HG03460 (cell line): ENCODE measurements around the gene DAGLA.

ENCODE experiments used
- ATAC-seq: cut with Tn5 transposase; IDR thresholded peaks from one replicate; pipeline ENCODE4 v1.9.1; 2021; ENCODE audit not compliant: unreplicated experiment

Gene DAGLA

DNA sequence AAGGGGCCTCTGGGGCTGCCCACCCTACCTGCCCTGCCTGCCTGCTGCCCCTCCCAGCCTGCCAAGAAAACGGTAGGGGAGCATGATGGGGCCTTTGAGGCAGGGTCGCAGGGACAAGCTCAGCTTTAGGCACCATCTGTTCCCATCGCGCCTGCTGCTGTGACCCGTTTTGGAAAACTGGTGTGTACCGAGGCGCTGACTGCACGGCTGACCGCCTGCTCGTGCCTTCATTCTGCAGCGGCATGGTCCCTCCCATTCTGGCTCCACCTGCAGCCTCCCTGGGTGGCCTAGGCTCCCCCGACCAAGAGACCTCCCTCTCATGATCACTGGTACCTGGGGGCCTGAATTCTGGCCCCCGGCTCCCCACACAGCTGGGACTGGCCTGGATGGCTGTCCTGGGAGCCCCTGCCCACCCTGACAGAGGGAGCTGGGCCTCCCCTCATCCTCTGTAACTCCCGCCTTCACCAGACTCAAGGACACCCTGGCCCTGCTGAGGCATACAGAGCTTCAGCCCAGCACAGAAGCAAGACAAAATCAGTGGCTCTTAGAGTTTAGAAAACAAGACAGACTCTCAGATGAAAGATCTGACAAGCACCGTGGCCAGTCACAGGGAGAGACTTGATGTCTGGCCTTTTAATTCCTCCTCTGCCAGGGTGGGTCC, 65.7 kb downstream of the DAGLA start:
- ATAC-seq: no peak

DNA sequence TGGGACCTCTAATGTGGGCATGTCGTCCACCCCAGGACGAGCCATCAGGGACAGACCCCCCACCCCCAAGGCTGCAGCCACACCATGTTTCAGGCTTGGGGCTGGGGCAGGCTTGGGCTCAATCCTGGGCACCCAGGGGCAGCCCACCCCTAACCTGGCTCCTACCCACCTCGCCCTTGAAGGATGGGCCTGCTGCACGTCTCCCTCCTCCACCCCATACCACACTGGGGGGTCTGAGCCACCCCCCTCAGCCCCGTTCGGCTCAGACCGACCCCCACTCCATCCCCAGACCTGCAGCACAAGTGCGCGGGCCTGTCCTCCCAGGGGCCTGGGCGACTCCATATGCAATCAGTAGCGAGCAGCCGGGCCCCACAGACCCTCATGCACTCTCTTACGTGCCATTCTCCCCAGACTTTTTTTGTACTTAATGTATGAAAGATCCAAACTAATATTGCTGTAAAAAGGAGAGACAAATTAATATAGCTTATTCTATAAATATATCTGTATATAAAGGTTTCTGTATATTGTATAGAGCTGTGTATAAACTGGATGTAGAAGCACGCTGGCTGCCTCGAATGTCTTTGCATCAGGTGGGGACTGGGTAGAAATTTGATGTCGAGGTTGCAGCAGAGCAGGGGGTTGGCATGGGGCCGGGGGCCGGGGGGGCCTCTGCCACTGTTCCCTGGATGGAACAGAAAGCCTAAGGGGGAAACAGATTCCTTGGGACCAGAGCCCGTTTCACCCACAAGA, 66.4 kb downstream of the DAGLA start:
- no peak for ATAC-seq

DNA sequence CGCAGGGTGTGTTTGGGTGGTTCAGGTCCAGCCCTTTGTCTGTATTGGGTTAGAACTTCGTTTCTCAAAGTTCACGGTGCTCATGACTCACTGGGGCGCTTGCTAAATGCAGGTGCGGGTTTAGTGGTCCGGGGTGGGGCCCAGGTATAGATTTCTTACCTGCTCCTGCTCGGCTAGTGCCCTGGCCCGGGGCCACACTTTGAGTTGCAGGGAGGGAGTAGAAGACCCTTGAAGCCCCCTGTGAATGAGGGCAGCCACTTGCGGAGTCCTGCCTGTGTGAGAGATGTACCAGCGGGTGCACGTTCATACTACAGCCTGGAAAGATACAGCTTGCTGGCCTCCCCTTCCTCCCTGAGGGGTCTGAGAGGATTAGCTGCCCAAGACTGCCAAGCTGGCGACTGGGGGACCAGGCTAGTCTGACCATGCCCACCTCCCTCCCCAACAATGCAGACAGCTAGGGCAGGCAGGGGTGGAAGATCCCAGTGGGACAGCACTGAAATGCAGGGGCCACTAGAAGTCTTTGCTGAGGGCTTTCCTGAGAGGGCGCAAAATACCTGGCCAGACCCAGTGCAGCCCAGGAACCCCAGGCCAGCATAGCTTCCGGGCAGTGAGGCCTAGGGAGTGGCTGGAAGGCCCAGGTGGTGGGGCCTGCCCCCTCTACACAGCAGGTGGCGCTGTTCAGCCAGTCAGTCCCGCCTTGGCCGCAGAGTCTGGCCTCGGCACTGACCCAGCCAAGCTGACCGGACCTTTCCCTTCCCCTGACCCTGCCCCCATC, 67.2 kb downstream of the DAGLA start:
- no peak for ATAC-seq

DNA sequence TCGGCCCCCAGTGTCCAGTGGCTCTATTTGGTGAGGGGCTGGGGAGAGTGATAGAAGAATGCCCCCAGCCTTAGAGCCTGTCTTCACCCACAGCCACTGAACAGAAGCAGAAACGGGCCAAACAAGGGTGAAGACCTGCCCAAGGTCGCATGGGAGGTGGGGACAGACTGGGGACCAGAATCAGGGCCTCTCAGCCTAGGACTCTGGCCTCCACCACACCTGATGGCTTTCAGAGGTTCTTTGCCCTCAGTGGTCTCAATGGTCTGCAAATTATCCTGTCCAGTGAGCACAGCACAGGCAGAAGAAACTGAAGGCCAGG, 67.7 kb downstream of the DAGLA start:
- ATAC-seq: no peak

DNA sequence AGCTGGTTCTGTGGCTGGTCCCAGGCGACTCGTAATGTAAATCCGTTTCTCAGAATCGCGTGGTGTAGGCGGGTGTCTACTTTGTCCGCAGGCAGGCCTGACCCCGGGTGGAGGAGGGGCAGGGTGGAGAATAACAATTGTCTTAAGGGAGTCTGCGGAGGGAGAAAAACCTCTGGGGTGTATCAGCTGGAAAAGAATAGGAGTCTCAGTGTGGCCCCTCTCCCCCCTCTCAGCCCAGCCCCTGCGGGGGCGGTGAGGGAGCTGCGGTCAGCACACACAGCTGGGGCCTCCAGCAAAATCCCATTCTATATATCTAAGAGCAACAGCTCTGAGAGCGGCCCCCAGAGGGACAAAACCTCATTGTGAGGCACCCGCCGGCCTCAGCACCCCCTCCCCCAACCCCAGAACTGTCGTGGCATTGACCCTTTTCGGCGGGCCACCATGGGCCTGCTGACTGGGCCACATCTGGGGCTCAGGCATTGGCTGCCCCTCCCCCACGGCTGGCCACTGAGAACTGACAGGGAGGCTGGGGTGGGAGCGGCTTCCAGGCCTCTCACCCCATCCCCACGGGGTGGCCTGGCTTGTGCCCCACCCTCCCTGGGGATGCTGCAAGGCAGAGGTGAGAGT, 69.5 kb downstream of the DAGLA start:
- no peak for ATAC-seq

DNA sequence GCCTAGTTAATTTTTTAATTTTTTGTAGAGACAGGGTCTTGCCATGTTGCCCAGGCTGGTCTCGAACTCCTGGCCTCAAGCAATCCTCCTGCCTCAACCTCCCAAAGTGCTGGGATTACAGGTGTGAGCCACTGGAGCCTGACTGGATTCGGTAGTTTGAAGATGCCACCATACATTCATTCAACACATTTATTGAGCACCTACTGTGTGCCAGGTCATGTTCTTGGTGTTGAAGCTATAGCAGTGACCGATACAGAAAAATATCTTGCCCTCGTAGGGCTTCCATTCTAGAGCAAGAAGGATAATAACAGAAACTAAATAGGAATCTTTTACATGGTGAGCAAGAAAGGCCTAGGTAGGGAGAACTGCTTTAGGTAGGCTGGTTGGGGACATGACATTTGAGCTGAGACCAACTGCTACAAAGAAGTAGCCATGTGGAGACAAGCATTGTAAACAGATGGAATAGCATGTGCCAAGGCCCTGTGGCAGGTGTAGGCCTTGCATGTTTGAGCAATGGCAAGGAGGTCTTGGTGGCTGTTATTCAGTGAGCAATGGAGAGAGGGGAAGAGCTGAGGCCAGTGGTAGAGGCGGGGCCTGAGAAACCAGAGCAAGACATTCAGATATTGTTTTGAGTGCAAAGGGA, 70.6 kb downstream of the DAGLA start:
- no peak for ATAC-seq

DNA sequence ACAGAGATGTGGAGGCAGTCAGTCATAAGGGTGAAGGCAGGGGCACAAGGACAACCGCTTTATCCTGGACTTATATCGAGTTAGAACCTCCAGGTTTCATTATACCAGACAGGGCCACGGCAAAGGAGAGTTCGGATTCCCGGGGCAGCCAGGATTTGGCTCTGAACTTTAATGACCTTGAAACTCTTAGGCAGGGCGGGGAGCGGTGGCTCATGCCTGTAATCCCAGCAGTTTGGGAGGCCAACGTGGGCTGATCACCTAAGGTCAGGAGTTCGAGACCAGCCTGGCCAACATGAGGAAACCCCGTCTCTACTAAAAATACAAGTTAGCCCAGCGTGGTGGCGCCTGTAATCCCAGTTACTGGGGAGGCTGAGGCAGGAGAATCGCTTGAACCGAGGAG, 71.2 kb downstream of the DAGLA start:
- ATAC-seq: no peak

DNA sequence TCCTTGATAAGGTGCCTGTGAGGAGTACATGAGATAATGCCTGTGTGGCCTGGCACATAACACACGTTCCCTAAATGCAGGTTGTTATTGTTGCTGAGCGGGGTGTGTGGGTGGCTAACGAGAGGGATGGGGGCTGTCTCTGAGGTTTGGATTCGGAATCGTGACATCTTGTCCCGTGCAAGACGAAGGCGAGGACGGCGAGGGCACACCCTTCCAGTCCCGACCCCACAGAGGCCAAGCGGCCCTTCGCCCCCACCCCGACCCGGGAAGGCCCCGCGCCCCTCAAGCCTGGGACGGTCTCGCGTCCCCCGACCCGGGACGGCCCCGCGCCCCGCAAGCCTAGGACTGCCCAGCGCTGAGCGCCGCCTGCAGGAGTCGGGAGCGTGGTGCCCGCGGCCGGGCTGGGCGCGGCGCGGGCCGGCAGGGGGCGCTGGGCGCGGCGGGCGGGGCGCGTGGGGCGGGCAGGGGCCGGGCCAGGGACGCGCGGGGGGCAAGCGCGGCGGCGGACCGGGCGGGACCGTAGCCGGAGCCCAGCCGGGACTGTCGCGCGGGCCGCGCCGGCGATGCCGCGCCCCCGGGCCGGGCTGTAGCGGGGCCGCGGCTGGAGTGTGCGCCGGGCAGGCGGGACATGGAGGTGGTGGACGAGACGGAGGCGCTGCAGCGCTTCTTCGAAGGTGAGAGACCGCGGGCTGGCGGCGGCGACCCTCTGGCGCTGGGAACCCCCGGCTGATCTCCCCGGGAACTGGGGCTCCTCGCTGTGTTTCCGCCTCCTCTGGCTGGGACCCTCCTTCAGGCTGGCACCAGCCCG, 72.1 kb downstream of the DAGLA start, which contains the start of gene MYRF:
TSS of gene MYRF (plus strand) at position 520 of the 808 bp plus-strand sequence. CDS start at position 629, 109 bp downstream.
- ATAC-seq: no peak

DNA sequence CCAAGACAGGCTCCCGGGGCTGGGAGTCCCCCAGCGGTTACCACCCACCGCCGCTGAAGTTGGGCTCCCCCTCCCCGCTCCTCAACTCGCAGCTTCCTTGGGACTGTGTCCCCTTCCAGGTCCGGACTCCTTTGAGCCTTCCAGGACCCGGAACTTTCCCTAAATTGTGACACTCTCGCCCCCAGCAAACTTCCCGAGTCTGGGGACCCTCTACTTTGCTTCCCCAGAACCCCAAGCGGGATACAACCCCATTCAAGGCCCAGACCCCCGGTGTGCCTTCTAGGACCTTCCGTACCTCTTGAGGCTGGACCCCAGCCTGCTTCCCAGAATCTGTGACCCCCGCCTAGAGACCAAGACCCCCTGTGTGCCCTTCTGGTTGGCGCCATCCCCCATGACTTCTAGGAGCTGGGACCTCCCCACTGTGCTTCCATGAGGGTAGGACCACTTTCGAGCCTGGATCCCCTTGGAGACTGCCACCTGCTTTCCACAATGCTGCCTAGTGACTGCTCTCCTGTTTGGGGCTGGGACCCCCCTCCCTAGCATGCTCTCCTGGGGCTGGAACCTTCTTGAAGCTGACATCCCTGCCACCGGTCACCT, 72.8 kb downstream of the DAGLA start:
- ATAC-seq: no peak

DNA sequence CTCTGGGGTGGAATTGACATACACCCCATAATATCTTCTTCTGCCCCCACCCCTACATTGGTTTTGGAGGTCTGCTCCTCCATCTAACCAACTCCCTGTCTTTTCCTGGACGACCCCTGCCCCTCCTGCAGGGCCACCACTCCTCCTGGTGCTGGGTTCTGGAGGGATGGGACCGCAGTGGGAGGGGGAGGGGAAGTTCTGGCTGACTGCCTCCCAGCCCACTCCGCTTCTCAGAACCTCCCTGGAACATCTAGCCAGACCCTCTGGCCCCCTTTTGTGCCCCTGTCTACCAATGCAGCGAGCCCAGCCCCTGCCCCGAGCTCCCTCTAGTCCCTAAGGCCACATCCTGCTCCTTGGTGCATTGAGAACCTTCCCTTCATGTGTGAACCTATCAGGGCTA, 73.5 kb downstream of the DAGLA start:
- ATAC-seq: no peak

DNA sequence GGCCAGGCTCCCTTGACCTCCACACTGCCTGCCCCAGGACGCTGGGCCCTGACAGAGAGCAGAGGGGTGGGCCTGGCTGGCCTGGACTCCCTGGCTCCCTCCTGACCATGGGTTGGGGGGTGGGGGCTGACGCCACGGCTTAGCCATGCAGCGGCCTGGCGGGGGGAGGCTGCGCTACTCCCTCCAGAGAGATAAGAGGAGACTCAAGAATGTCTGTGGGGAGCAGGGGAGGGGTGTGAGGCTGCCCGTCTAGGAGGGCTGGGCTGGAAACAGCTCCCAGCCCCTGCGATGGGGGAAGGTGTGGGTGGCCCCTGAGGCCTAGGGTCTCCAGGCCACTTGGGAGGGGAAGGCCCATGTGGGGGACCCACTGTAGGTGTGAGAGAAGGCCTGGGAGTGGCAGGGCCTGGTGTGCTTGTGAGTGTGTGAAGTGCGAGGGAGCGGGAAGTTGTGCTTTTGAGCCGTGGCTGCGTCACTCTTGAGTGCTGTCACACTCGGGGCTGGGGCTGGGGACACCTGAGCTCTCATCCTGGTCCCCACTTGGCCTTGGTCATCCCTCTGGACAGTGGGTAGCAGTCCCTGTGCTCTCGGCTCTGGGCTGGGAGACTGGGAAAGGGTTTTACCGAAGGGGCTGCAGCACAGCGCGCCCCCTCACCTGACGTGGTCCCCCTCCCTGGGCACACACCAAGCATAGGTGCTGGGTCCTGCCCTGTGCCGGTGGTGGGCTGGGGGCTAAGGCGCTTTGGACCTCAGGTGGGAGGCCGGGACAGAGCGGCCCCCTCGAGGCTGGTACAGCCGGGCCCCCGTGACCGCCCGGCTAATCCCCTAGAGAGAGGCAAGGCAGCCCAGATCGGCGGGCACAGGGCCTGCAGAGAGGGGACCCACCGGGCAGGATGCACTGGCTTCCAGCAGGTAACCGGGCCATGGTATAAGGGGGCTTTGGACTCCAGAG, 74.6 kb downstream of the DAGLA start:
- ATAC-seq: no peak

DNA sequence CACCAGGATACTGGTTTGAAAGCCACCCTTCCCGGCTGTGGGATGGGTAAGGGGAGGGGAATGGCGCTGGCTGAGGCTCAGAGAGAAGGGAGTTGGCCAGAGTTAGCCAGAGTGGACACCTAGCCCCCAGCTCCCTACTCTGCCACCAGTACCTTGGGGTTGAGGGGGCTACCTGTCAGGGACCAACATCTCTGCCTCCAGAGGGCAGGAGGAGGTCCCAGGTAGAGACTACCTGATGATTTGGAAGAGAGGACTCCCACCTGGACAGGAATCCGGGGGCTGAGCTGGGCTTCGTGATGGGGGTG, 75.9 kb downstream of the DAGLA start:
- ATAC-seq: peak; percentile 8

DNA sequence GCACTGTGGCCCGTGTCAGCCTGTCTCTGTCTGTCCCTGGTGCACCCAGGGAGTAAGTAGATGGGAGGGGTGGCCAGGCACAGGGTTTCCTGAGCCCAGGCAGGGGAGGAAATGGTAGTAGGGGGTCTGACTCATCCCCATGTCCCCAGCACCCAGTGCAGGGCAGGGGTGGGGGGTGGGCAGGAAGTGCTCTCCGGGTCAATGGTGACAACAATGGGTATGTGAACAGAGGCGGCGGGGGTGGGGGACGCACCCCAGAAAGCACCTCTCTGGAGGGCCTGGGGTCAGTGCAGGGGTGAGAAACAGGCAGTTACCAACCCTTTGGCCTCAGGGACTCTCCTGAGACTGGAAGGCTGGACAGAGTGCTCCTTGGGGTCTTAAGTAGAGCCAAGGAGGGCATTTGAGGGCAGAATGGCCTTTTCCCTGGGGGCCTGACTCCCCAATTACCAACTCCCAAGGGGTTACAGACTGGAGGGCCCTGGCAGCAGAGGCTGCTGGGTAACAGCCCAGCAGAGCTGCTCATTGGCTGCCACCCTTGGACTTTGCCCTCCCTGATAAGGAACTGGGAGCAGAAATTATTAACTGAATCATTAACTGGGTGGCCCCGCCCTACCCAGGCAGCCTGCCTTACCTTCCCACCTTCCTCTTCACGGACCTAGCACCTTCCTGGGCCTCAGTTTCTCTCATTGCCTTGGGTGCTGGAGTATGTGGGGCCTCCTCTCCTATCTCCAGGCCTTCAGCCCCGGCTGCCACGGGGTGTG, 76.4 kb downstream of the DAGLA start:
- ATAC-seq: peak; percentile 61

DNA sequence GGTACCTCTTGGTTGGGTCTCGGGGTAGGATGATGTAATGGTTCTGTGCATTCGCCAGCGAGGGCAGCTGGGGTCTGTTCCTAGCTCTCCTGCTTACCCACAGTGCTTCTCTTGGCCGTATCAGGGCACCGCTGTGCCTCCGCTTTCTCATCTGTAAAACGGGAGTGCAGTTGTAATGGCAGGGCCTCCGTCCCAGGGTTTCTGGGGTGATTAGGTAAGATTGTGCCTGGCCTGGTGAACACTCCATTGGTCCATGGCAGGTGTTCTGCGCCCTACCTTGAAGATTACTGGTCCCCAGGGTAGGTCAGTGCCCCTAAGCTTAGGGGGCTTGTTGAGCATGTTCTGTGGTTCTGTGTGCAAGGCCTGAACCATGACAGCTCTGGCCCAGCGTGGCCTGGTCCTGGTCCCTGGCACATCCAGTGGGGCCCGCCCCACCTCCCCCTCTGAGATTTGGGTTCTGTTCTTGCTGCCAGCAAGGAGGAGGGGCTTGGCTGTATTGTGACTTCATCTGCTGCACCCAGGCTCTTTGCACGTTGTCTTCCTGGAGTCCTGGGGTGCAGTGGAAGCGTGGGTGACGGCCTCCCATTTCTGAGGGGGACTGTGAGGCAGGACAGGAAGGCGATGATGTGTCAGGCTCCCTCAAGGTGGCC, 77.1 kb downstream of the DAGLA start:
- no peak for ATAC-seq

DNA sequence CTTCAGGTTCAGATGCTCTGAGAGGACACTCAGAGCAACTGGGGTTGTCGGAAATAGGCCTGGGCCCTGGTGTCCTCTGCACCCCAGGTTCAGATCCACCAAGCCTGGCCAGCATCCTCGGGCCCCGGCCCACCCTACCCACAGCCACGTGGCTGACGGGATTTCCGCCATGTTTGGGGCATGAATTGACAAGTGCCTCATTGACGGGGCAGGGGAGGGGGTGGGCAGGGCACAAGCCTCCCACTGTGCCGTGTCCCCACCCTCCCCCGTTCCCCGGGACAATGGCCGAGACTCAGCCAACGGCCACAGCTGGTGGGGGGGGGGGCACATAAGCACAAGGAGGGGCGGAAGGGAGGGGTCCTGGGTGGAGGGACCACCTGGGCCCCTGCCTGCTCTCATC, 80.8 kb downstream of the DAGLA start:
- no peak for ATAC-seq

DNA sequence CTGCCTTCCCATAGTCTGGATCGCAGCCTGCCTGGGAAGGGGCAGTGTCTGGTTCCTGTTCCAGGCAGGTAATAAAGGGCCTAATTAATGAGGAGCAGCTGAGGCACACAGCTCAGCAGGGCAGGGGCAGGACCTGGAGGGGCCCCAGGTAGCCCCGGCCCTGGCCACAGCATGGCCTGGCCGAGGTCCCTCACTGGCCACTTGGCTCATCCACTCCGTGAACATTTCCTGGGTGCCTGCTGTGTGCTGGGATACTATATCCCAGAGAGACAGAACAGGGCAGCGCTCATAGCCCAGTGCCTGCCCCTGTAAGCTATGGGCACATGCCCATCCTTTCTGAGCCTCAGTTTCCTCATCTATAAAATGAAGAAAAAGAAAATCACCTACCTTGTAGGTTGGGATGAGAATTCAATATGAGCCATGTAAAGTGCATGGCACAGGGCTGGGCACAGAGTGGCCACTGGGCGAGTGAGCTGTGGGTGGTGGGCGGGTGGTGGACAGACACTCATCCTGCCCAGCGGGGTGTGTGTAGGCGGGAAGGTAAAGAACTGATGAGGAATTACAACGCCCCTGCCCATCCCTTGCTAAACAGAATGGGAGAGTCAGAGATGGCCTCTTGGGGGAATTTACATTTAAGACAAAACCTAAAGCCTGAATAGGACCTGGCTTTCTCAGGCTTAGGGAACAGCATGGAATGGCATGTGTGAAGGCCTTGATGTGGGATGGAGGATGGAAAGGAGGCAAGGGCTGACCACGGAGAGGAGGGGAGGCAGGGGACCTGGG, 81.4 kb downstream of the DAGLA start:
- ATAC-seq: no peak

DNA sequence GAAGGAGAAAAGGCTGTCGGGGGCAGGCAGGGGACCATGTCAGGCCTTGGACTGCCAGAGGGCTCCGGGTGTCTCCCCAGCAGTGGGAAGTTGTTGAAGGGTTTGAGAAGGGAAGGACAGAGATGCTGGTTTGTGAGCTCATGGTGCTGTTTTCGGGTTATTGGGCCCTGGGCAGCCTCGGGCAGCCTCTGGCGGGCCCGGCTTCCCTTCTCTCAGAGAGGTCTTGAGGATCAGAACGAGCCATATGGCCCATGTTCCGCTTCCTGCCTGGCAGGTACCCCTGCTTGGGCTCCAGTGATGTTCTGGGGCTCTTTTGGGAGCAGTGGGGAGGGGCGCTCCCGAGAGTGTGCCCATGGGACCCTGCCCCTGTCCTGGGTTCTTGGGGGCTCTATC, 82.0 kb downstream of the DAGLA start:
- ATAC-seq: no peak
